MM.1S (cell line): ENCODE measurements around the gene B4GALT6.
A peak's percentile ranks its signal among the peaks of the same experiment; 100 is the strongest.

Source experiments
- CTCF ChIP-seq: fragments of 300-600 bp; sonication (generic); IDR thresholded peaks from 2 replicates; pipeline ENCODE4 v1.5.1; 2016; ENCODE audit warnings: antibody characterized with exemption, low read length, mixed read lengths
- EZH2 ChIP-seq: fragments of 300-600 bp; sonication (generic); optimal IDR thresholded peaks from 2 replicates; pipeline ENCODE3; 2017; ENCODE audit warnings: low read depth, mild to moderate bottlenecking, antibody characterized with exemption, low read length, mixed read lengths
- EZH2phosphoT487 ChIP-seq: fragments of 300-600 bp; sonication (generic); IDR thresholded peaks from 2 replicates; pipeline ENCODE4 v1.6.1; 2018; ENCODE audit warnings: antibody characterized with exemption, low read length

GRCh38 chr18:31685097-31686082, 1.0 kb upstream of the B4GALT6 start:
- TF ChIP-seq EZH2 (no peak), CTCF (peak; percentile 40), EZH2phosphoT487 (no peak)
